Endothelial cell of umbilical vein (primary cell): Measurements from ENCODE around the gene MEA1. TPM values are rescaled to one million over a fixed set of nuclear protein-coding genes. Genes with fewer than 3 reads are reported as not detected.
A peak's percentile ranks its signal among the peaks of the same experiment; 100 is the strongest.

Experiments
- BruUV-seq: library from RNA; stranded (reverse); fragments of 400-500 nt; replicated peaks from 2 replicates; lab custom pipeline; 2021; lab: Mats Ljungman, UMichigan
- CTCF ChIA-PET: fragments of 300-600, 350-600 bp; sonication (Branson Sonifier 250); formaldehyde crosslinking; loops from one replicate; lab custom pipeline; 2021; ENCODE audit warnings: antibody characterized with exemption, inconsistent platforms; lab: Charles Lee
- POLR2A ChIA-PET: fragments of 300-600, 350-600 bp; sonication (Branson Sonifier 250); formaldehyde crosslinking; loops from one replicate; lab custom pipeline; 2021; ENCODE audit warnings: antibody characterized with exemption, inconsistent platforms; lab: Charles Lee
- DNase-seq: peaks from one replicate; pipeline ENCODE4 v3.0.0-alpha.2; 2011; ENCODE audit warnings: low read depth, low spot score
- FAIRE-seq: peaks from 2 replicates; lab custom pipeline; 2011; peaks lifted over from hg19 to GRCh38; lab: Jason Lieb, UNC
- H2AFZ ChIP-seq: 2 replicates; pipeline ENCODE4 v1.6.0; 2012; ENCODE audit warnings: low read depth, low read length, control low read depth, inconsistent platforms
- H3K27ac ChIP-seq: 2 replicates; pipeline ENCODE4 v1.5.1; 2011; ENCODE audit warnings: low read depth, mild to moderate bottlenecking, control low read depth, low read length, moderate library complexity; ENCODE audit not compliant: insufficient read depth
- H3K27me3 ChIP-seq, 2 experiments: 2 replicates each; pipeline versions ENCODE4 v1.6.0 to v1.6.1; 2011; ENCODE audit warnings: low read length in 2 of 2, mixed read lengths in 1 of 2; ENCODE audit not compliant: control insufficient read depth in 2 of 2, insufficient read depth in 2 of 2
- H3K36me3 ChIP-seq, 2 experiments: 2 replicates in 1 of 2; 3 replicates in 1 of 2; pipeline ENCODE4 v1.5.1; 2011; ENCODE audit warnings: low read length in 2 of 2, mild to moderate bottlenecking in 1 of 2, moderate library complexity in 1 of 2; ENCODE audit not compliant: control insufficient read depth in 2 of 2, insufficient read depth in 2 of 2; ENCODE audit errors: extremely low read depth in 1 of 2
- H3K4me1 ChIP-seq: 3 replicates; pipeline ENCODE4 v1.5.1; 2011; ENCODE audit warnings: mild to moderate bottlenecking, low read length; ENCODE audit not compliant: control insufficient read depth, insufficient read depth; ENCODE audit errors: extremely low read depth
- H3K4me2 ChIP-seq: 2 replicates; pipeline ENCODE4 v1.6.1; 2011; ENCODE audit warnings: low read length, control low read depth, mixed read lengths; ENCODE audit not compliant: insufficient read depth
- H3K4me3 ChIP-seq, 3 experiments: fragments of 200-600 bp in 1 of 3; sonication (generic), shearing (Covaris generic) in 1 of 3; replicated peaks in 1 of 3; 2 replicates each; pipeline ENCODE4 v1.5.1; 2011 to 2016; ENCODE audit warnings: control low read depth in 3 of 3, low read length in 3 of 3, mild to moderate bottlenecking in 2 of 3, inconsistent platforms in 1 of 3, low read depth in 1 of 3, moderate library complexity in 1 of 3; ENCODE audit not compliant: insufficient read depth in 1 of 3
- H3K79me2 ChIP-seq: 2 replicates; pipeline ENCODE4 v1.6.0; 2012; ENCODE audit warnings: low read length, inconsistent platforms; ENCODE audit not compliant: control insufficient read depth, insufficient read depth
- H3K9ac ChIP-seq: replicated peaks from 2 replicates; pipeline ENCODE3; 2011; ENCODE audit warnings: low read length, control low read depth; ENCODE audit not compliant: insufficient read depth; ENCODE audit errors: extremely low read depth
- H3K9me1 ChIP-seq: replicated peaks from 3 replicates; pipeline ENCODE4 v1.6.0; 2011; ENCODE audit warnings: mild to moderate bottlenecking, low read length; ENCODE audit not compliant: control insufficient read depth, insufficient read depth; ENCODE audit errors: extremely low read depth
- H3K9me3 ChIP-seq: replicated peaks from 2 replicates; pipeline ENCODE4 v1.5.1; 2012; ENCODE audit warnings: low read length, inconsistent platforms; ENCODE audit not compliant: control insufficient read depth, insufficient read depth
- H4K20me1 ChIP-seq: replicated peaks from 2 replicates; pipeline ENCODE3; 2011; ENCODE audit warnings: mild to moderate bottlenecking, low read length; ENCODE audit not compliant: control insufficient read depth, insufficient read depth; ENCODE audit errors: extremely low read depth
- CTCF ChIP-seq, 2 donors: IDR thresholded peaks; 1 replicate in 1 of 2; 2 replicates in 1 of 2; pipeline ENCODE4 v1.5.1; 2011; ENCODE audit warnings: low read length in 2 of 2, mild to moderate bottlenecking in 2 of 2, moderate library complexity in 2 of 2, control low read depth in 1 of 2, inconsistent platforms in 1 of 2, low read depth in 1 of 2; ENCODE audit not compliant: insufficient read depth in 1 of 2; ENCODE audit errors: extremely low read depth in 1 of 2
- EZH2 ChIP-seq: IDR thresholded peaks from 2 replicates; pipeline ENCODE4 v1.6.1; 2012; ENCODE audit warnings: borderline replicate concordance, low read depth, mild to moderate bottlenecking, moderate library complexity, low read length, inconsistent platforms; ENCODE audit not compliant: severe bottlenecking
- FOS ChIP-seq: IDR thresholded peaks from 2 replicates; pipeline ENCODE4 v1.6.1; 2011; ENCODE audit warnings: mild to moderate bottlenecking, low read length, moderate library complexity, borderline replicate concordance; ENCODE audit not compliant: insufficient read depth
- GATA2 ChIP-seq: IDR thresholded peaks from 2 replicates; pipeline ENCODE4 v1.7.0; 2011; ENCODE audit warnings: low read depth, mild to moderate bottlenecking, moderate library complexity, mixed read lengths, low read length; ENCODE audit not compliant: insufficient read length, insufficient read depth
- JUN ChIP-seq: IDR thresholded peaks from 2 replicates; pipeline ENCODE4 v1.6.1; 2011; ENCODE audit warnings: borderline replicate concordance, low read depth; ENCODE audit not compliant: insufficient read length, insufficient read depth
- MAX ChIP-seq: IDR thresholded peaks from 2 replicates; pipeline ENCODE4 v1.6.1; 2011; ENCODE audit not compliant: insufficient read depth, insufficient read length
- MYC ChIP-seq: IDR thresholded peaks from one replicate; pipeline ENCODE4 v1.6.1; 2011; ENCODE audit warnings: mild to moderate bottlenecking, low read depth, low read length
- POLR2A ChIP-seq: IDR thresholded peaks from 2 replicates; pipeline ENCODE4 v1.6.1; 2012; ENCODE audit warnings: low read depth, mild to moderate bottlenecking, control low read depth, low read length
- POLR2AphosphoS5 ChIP-seq: IDR thresholded peaks from 2 replicates; pipeline ENCODE4 v1.6.1; 2012; ENCODE audit warnings: low read depth, mild to moderate bottlenecking, control low read depth, low read length, moderate library complexity; ENCODE audit not compliant: insufficient read depth
- dilution Hi-C: fragments of 300-500 bp; cut with MboI; formaldehyde crosslinking; loops from one replicate; pipeline ENCODE4 v1.15.0; 2019; ENCODE audit warnings: low sequenced_read_pairs; ENCODE audit not compliant: extremely low pct_ligation_motif_present
- intact Hi-C: fragments of 100-400 bp; cut with micrococcal nuclease; formaldehyde crosslinking; loops from one replicate; pipeline ENCODE4 v1.10.0; 2022
- polyA plus RNA-seq, 4 experiments: library from polyadenylated mRNA; depleted of rRNA in 3 of 4; stranded (reverse) in 3 of 4; unstranded in 1 of 4; fragments of >200 nt; gene quantifications; 2 replicates each; pipeline versions ENCODE4 v1.2.1 to v1.2.3, GENCODE V29; 2011 to 2012; ENCODE audit warnings: missing spikeins in 1 of 4
- total RNA-seq: library from RNA; stranded (reverse); gene quantifications from 2 replicates; pipeline ENCODE4 v1.2.3, GENCODE V29; 2021

MEA1 gene
- total and polyA plus RNA-seq, 2 donors (not counting 3 experiments of a cell fraction or from before 2014, with no cell fraction given): 62.5 to 69.5 TPM

- POLR2A ChIA-PET: interaction anchor here (0.7 to 0.8 kb wide), 4 partner anchors 33 to 316 kb away, joined by 3 to 7 read pairs (median 5); partner anchors contain the start of genes KLHDC3, MEA1, RRP36 and ZNF318
- peaks cover 16% of the 10 kb centered on the region for H3K4me1 ChIP-seq
- dilution Hi-C loops: no loop called here
- peaks cover 11% of the 10 kb centered on the region for H3K79me2 ChIP-seq
- peaks cover 0 to 11% of the 10 kb centered on the region in 2 experiments for H3K36me3 ChIP-seq
- TF ChIP-seq POLR2A (peak; percentile 99), GATA2 (no peak), POLR2AphosphoS5 (peak; percentile 100), CTCF (IDR thresholded peaks at IDR 0.05; ENCODE audit: extremely low read depth in 1 of 2, insufficient read depth in 1 of 2, low read depth in 1 of 2, low read length in 2 of 2) (no peak), EZH2 (no peak), MAX (no peak), JUN (no peak), MYC (no peak), FOS (no peak)
- intact Hi-C loops: loop anchor here (1.0 to 2.0 kb wide), 3 partner anchors 33 to 69 kb away; partner anchors contain the start of genes KLHDC3, PPP2R5D and RRP36
- H2AFZ ChIP-seq: peak within 1 kb of the TSS; percentile 8
- H3K27me3 ChIP-seq: no peaks in the 10 kb centered on the region
- FAIRE-seq (peak; percentile 97), DNase-seq (peak; percentile 95)
- peak within 1 kb of the TSS; percentile 30 to 64 (median 40) for H3K4me3 ChIP-seq
- H3K4me2 ChIP-seq: peak within 1 kb of the TSS; percentile 44
- CTCF ChIA-PET: interaction anchor here (0.6 to 1.4 kb wide), 9 partner anchors 9 to 94 kb away, joined by 3 to 5 read pairs (median 4); partner anchors contain the start of genes KLHDC3, MEA1, PEX6 and RRP36
- H3K9ac ChIP-seq: peak within 1 kb of the TSS; percentile 81
- no TSS peak for BruUV-seq
- peak within 1 kb of the TSS; percentile 82 for H3K27ac ChIP-seq
- H3K9me3 ChIP-seq: no peaks in the 10 kb centered on the region
- H4K20me1 ChIP-seq: no peaks in the 10 kb centered on the region
- no peaks in the 10 kb centered on the region for H3K9me1 ChIP-seq
Measured at GRCh38 chr6:43053545-43054205, 39.9 kb upstream of the MEA1 start, which contains the start of gene CUL7. Gene CUL7, minus strand, starts transcription at chr6:43053851. Its CDS starts 1,063 bp downstream, at chr6:43052788.
